SK-N-MC (cell line): ENCODE results near the gene SRRT.

Experiments
- DNase-seq: peaks from one replicate; pipeline ENCODE4 v3.0.0-alpha.2; 2011; ENCODE audit warnings: low read depth, low spot score
- H3K27ac ChIP-seq: fragments of 200-600 bp; sonication (generic); 2 replicates; pipeline ENCODE4 v1.5.1; 2016; ENCODE audit warnings: mixed run types
- H3K36me3 ChIP-seq: fragments of 200-600 bp; sonication (generic); 2 replicates; pipeline ENCODE4 v1.6.1; 2017; ENCODE audit warnings: antibody characterized with exemption, low read length, mixed read lengths; ENCODE audit not compliant: insufficient read depth
- H3K4me3 ChIP-seq: fragments of 200-600 bp; sonication (generic); 2 replicates; pipeline ENCODE4 v1.5.1; 2016
- H3K9ac ChIP-seq: fragments of 200-600 bp; sonication (generic); 2 replicates; pipeline ENCODE4 v1.8.0; 2017; ENCODE audit warnings: mixed run types, mixed read lengths; ENCODE audit not compliant: insufficient read length
- H3K9me3 ChIP-seq: fragments of 200-600 bp; sonication (generic); 2 replicates; pipeline ENCODE4 v1.6.1; 2017; ENCODE audit warnings: low read depth, mild to moderate bottlenecking, antibody characterized with exemption, low read length, moderate library complexity, mixed read lengths
- EZH2 ChIP-seq: fragments of 200-600 bp; sonication (generic); IDR thresholded peaks from one replicate; pipeline ENCODE4 v1.6.1; 2017; ENCODE audit warnings: antibody characterized with exemption
- FOXP2 ChIP-seq: optimal IDR thresholded peaks from 2 replicates; pipeline ENCODE3; 2011; ENCODE audit warnings: mild to moderate bottlenecking, moderate library complexity; ENCODE audit not compliant: insufficient read depth; ENCODE audit errors: extremely low read length, control extremely low read depth
- POLR2AphosphoS5 ChIP-seq: IDR thresholded peaks from 2 replicates; pipeline ENCODE4 v1.6.1; 2012; ENCODE audit warnings: mild to moderate bottlenecking, low read depth, low read length, borderline replicate concordance

Gene SRRT, protein sequence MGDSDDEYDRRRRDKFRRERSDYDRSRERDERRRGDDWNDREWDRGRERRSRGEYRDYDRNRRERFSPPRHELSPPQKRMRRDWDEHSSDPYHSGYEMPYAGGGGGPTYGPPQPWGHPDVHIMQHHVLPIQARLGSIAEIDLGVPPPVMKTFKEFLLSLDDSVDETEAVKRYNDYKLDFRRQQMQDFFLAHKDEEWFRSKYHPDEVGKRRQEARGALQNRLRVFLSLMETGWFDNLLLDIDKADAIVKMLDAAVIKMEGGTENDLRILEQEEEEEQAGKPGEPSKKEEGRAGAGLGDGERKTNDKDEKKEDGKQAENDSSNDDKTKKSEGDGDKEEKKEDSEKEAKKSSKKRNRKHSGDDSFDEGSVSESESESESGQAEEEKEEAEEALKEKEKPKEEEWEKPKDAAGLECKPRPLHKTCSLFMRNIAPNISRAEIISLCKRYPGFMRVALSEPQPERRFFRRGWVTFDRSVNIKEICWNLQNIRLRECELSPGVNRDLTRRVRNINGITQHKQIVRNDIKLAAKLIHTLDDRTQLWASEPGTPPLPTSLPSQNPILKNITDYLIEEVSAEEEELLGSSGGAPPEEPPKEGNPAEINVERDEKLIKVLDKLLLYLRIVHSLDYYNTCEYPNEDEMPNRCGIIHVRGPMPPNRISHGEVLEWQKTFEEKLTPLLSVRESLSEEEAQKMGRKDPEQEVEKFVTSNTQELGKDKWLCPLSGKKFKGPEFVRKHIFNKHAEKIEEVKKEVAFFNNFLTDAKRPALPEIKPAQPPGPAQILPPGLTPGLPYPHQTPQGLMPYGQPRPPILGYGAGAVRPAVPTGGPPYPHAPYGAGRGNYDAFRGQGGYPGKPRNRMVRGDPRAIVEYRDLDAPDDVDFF

GRCh38 chr7:100874577-100875355, at the start of gene SRRT:
SRRT (plus strand) TSS chr7:100875103; CDS start chr7:100875591, 488 bp downstream.
- TF ChIP-seq POLR2AphosphoS5 (peak; percentile 93), FOXP2 (no peak), EZH2 (no peak)
- peaks cover 83% of the 10 kb centered on the region for H3K36me3 ChIP-seq

DNA sequence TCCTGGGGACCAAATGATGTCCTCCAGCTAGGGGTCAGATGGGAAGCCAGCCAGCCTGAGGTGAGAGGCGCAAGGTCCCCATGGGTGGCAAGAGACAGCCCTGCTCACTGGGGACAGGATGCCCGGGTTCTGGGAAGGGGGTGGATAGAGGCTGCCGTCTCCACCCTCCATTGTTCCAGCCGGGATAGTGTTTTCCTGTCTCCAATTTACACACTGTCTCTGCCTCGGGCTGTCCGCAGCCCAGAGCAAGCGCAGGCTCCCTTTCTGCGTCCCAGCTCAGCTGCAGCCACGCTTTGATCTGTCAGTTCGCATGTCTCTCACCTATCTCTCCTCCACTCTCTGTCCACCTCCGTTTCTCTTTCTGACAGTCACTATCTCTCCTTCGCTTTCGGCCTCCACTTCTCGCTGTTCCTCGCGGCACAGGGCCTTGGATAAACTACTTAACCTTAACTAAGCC, 49.7 kb upstream of the SRRT start:
- Histone ChIP-seq H3K9ac (peak overlapping the region; percentile 87), H3K4me3 (peak overlapping the region; percentile 91), H3K36me3 (peaks cover 40% of the 10 kb centered on the region), H3K27ac (no peak overlapping the region), H3K9me3 (no peaks in the 10 kb centered on the region)
- no peak for DNase-seq
- TF ChIP-seq EZH2 = no peak
- no peak for TF ChIP-seq FOXP2
- TF ChIP-seq POLR2AphosphoS5 = no peak

More at GRCh38 chr7:100874577-100875355, at the start of gene SRRT:
- Histone ChIP-seq H3K9ac (peak within 1 kb of the TSS; percentile 92), H3K4me3 (peak within 1 kb of the TSS; percentile 90), H3K9me3 (no peaks in the 10 kb centered on the region), H3K27ac (peak within 1 kb of the TSS; percentile 96)
- DNase-seq = peak; percentile 87

GRCh38 chr7:100825751-100826513, 49.0 kb upstream of the SRRT start:
- Histone ChIP-seq H3K4me3 (peak overlapping the region; percentile 91), H3K36me3 (peaks cover 33% of the 10 kb centered on the region), H3K27ac (no peak overlapping the region; the same call in 1 of the 2 replicates), H3K9ac (peak overlapping the region; percentile 87), H3K9me3 (no peaks in the 10 kb centered on the region)
- TF ChIP-seq EZH2 (no peak), POLR2AphosphoS5 (no peak), FOXP2 (no peak)
- DNase-seq = no peak

DNA sequence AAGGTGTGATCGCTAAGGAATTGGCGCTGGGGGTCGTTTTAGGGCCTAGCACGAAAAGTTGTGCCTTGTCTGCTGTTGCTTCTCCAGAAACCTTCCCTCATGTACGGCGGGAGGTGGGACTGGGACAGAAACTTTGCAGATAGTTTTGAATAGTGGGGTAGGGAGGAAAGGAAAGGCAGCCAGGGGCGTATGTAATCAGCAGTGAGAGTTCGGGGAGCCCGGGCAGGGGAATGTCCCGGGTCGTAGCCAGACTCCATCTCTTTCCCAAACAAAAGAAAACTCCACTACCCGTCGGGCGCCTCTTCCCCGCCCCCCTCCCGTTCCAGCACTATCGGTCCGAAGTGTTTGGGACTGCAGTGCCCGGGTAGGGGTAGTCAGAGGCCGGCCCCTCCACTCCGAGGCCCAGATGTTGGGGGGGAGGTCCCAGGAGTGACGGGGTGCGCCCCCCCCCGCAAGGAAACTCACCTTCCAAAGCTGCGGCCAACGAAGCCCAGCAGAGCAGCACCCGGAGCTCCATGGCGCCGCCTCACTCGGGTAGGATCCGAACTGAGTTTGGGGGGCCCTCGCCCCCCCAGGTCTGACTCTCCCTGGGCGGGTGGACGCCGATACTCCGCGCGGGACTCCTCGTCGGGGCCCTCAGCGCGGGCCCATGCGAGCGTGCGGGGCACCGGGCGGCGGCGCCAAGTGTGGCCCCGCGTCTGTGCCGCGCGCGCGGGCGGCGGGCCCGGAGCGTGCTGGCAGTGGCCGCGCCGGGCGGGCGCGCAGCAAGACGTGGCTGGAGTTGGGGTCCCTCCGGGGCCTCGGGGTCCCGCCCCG, 48.2 kb upstream of the SRRT start:
- no peaks in the 10 kb centered on the region for H3K9me3 ChIP-seq
- peak overlapping the region; percentile 87 for H3K9ac ChIP-seq
- TF ChIP-seq EZH2 = no peak
- H3K27ac ChIP-seq = peak overlapping the region; percentile 68
- H3K36me3 ChIP-seq = peaks cover 30% of the 10 kb centered on the region
- no peak for DNase-seq
- H3K4me3 ChIP-seq = peak overlapping the region; percentile 91

- TF ChIP-seq POLR2AphosphoS5 (peak; percentile 73; the same call in 1 of the 2 replicates), EZH2 (no peak), FOXP2 (no peak)
- Histone ChIP-seq H3K27ac (peak within 1 kb of the TSS; percentile 84), H3K9ac (peak within 1 kb of the TSS; percentile 87), H3K4me3 (peak within 1 kb of the TSS; percentile 91), H3K9me3 (no peaks in the 10 kb centered on the region), H3K36me3 (peaks cover 21% of the 10 kb centered on the region)
- peak; percentile 64 for DNase-seq
These were observed 47.3 kb upstream of the SRRT start, which contains the start of gene EPHB4 for GRCh38 chr7:100827330-100828226. EPHB4 (minus strand) TSS chr7:100827523; CDS start chr7:100827030, 493 bp downstream.

DNA sequence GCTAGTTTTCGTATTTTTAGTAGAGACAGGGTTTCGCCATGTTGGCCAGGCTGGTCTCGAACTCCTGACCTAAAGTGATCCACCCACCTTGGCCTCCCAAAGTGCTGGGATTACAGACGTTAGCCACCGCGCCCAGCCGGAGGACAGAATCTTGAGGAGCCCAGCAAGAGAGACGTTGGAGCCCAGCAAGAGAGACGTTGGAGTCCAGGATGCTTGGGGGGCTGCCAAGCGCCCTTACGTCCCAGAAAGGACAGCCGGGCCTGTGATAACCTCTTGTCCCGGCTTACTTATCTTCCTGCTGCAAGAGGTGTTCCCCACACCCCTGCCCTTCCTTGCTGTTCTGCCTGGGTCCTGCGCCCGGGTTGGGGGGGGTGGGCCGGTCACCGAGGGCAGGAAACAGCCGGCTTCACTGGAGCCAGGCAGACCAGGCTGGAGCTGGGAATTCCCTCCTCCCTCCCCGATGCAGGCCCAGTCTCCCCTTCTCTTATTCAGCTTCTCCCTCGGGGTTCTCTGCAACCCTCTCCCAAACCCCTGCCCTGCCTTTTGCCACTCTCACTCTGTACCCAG, 45.7 kb upstream of the SRRT start:
- DNase-seq = no peak
- TF ChIP-seq EZH2 (no peak), FOXP2 (no peak), POLR2AphosphoS5 (no peak)
- Histone ChIP-seq H3K36me3 (peaks cover 5% of the 10 kb centered on the region), H3K27ac (no peak overlapping the region), H3K9ac (no peak overlapping the region), H3K4me3 (peak overlapping the region; percentile 91; the same call in 1 of the 2 replicates), H3K9me3 (no peaks in the 10 kb centered on the region)

GRCh38 chr7:100830396-100830795, 44.5 kb upstream of the SRRT start:
- H3K27ac ChIP-seq = peak overlapping the region; percentile 33; the same call in 1 of the 2 replicates
- H3K36me3 ChIP-seq = no peaks in the 10 kb centered on the region
- no peaks in the 10 kb centered on the region for H3K9me3 ChIP-seq
- H3K4me3 ChIP-seq = no peak overlapping the region
- TF ChIP-seq FOXP2 (no peak), EZH2 (no peak), POLR2AphosphoS5 (no peak)
- no peak overlapping the region for H3K9ac ChIP-seq
- DNase-seq = no peak
